Activated naive CD4-positive, alpha-beta T cell treated with anti-CD3 and anti-CD28 coated beads, Interleukin-2, amount 10 ng/mL, durations not matched to agents 7 days and 5 days (primary cell): ENCODE data around the gene FOXJ3.

Experiments
- CTCF ChIA-PET: fragments of 350-600 bp; sonication (Branson Sonifier 250); formaldehyde crosslinking; loops from one replicate; lab custom pipeline; 2021; ENCODE audit warnings: antibody characterized with exemption; lab: Charles Lee
- DNase-seq: peaks from one replicate; pipeline ENCODE4 v3.0.0-alpha.2; 2020
- H3K27ac Mint-ChIP-seq: one replicate; pipeline ENCODE4 v1.8.0; 2021; ENCODE audit warnings: mild to moderate bottlenecking, moderate library complexity, mixed read lengths
- H3K27me3 Mint-ChIP-seq: one replicate; pipeline ENCODE4 v1.8.0; 2021; ENCODE audit warnings: mild to moderate bottlenecking, mixed read lengths
- H3K36me3 Mint-ChIP-seq: one replicate; pipeline ENCODE4 v1.8.0; 2021; ENCODE audit warnings: mixed read lengths
- H3K4me1 Mint-ChIP-seq: one replicate; pipeline ENCODE4 v1.8.0; 2021; ENCODE audit warnings: mixed read lengths
- H3K4me3 Mint-ChIP-seq: one replicate; pipeline ENCODE4 v1.8.0; 2021; ENCODE audit warnings: mild to moderate bottlenecking, moderate library complexity, mixed read lengths
- H3K9me3 Mint-ChIP-seq: one replicate; pipeline ENCODE4 v1.8.0; 2021; ENCODE audit warnings: mixed read lengths

The FOXJ3 gene

GRCh38 chr1:42350086-42350485 lies 15.1 kb upstream of the FOXJ3 start:
- CTCF ChIA-PET = no interaction called here
- Mint-ChIP-seq H3K27me3 (peaks cover 38% of the 10 kb centered on the region), H3K36me3 (no peaks in the 10 kb centered on the region), H3K9me3 (no peaks in the 10 kb centered on the region), H3K4me1 (no peaks in the 10 kb centered on the region), H3K4me3 (no peak overlapping the region), H3K27ac (no peak overlapping the region)
- DNase-seq = no peak

- Mint-ChIP-seq H3K27me3 (peaks cover 41% of the 10 kb centered on the region), H3K27ac (no peak overlapping the region), H3K4me1 (no peaks in the 10 kb centered on the region), H3K4me3 (no peak overlapping the region), H3K9me3 (no peaks in the 10 kb centered on the region), H3K36me3 (no peaks in the 10 kb centered on the region)
- CTCF ChIA-PET = no interaction called here
- DNase-seq = no peak
These were observed 13.5 kb upstream of the FOXJ3 start for GRCh38 chr1:42348498-42348897.

GRCh38 chr1:42343049-42343448 lies 8.0 kb upstream of the FOXJ3 start:
- peaks cover 26% of the 10 kb centered on the region for H3K27me3 Mint-ChIP-seq
- H3K4me1 Mint-ChIP-seq = no peaks in the 10 kb centered on the region
- no peaks in the 10 kb centered on the region for H3K9me3 Mint-ChIP-seq
- no peaks in the 10 kb centered on the region for H3K36me3 Mint-ChIP-seq
- CTCF ChIA-PET = no interaction called here
- DNase-seq = no peak
- no peak overlapping the region for H3K4me3 Mint-ChIP-seq
- H3K27ac Mint-ChIP-seq = no peak overlapping the region

GRCh38 chr1:42340901-42341300 lies 5.9 kb upstream of the FOXJ3 start:
- no peak for DNase-seq
- peaks cover 25% of the 10 kb centered on the region for H3K27me3 Mint-ChIP-seq
- no peak overlapping the region for H3K27ac Mint-ChIP-seq
- CTCF ChIA-PET = interaction anchor here (0.7 to 1.5 kb wide), 2 partner anchors 11 to 223 kb away, joined by 4 read pairs; no protein-coding TSS in a partner anchor
- H3K4me3 Mint-ChIP-seq = no peak overlapping the region
- H3K4me1 Mint-ChIP-seq = peaks cover 7% of the 10 kb centered on the region
- peaks cover 2% of the 10 kb centered on the region for H3K36me3 Mint-ChIP-seq
- no peaks in the 10 kb centered on the region for H3K9me3 Mint-ChIP-seq

GRCh38 chr1:42340093-42340492 lies 5.1 kb upstream of the FOXJ3 start:
- peaks cover 17% of the 10 kb centered on the region for H3K27me3 Mint-ChIP-seq
- no peak overlapping the region for H3K27ac Mint-ChIP-seq
- no peak overlapping the region for H3K4me3 Mint-ChIP-seq
- H3K9me3 Mint-ChIP-seq = no peaks in the 10 kb centered on the region
- peaks cover 5% of the 10 kb centered on the region for H3K36me3 Mint-ChIP-seq
- CTCF ChIA-PET = interaction anchor here (0.7 to 1.8 kb wide), 4 partner anchors 12 to 224 kb away, joined by 3 to 6 read pairs (median 4); no protein-coding TSS in a partner anchor
- no peak for DNase-seq
- H3K4me1 Mint-ChIP-seq = peaks cover 10% of the 10 kb centered on the region

- H3K27me3 Mint-ChIP-seq = peaks cover 9% of the 10 kb centered on the region
- H3K27ac Mint-ChIP-seq = no peak overlapping the region
- no peak overlapping the region for H3K4me3 Mint-ChIP-seq
- H3K9me3 Mint-ChIP-seq = no peaks in the 10 kb centered on the region
- H3K4me1 Mint-ChIP-seq = peaks cover 31% of the 10 kb centered on the region
- CTCF ChIA-PET = interaction anchor here (0.8 kb wide), 1 partner anchor 189 kb away, joined by 3 read pairs; no protein-coding TSS in a partner anchor
- DNase-seq = no peak
- H3K36me3 Mint-ChIP-seq = peaks cover 5% of the 10 kb centered on the region
These were observed 1.9 kb upstream of the FOXJ3 start for GRCh38 chr1:42336978-42337377.

GRCh38 chr1:42335809-42336518 lies 929 bp upstream of the FOXJ3 start:
- no peaks in the 10 kb centered on the region for H3K9me3 Mint-ChIP-seq
- H3K36me3 Mint-ChIP-seq = peaks cover 5% of the 10 kb centered on the region
- CTCF ChIA-PET = no interaction called here
- DNase-seq = no peak
- peaks cover under 1% of the 10 kb centered on the region for H3K27me3 Mint-ChIP-seq
- peak overlapping the region; percentile 88 for H3K4me3 Mint-ChIP-seq
- peaks cover 34% of the 10 kb centered on the region for H3K4me1 Mint-ChIP-seq
- H3K27ac Mint-ChIP-seq = peak overlapping the region; percentile 88

GRCh38 chr1:42334240-42335049 lies 590 bp downstream of the FOXJ3 start:
- Mint-ChIP-seq H3K27ac (peak overlapping the region; percentile 93), H3K9me3 (no peaks in the 10 kb centered on the region), H3K4me1 (peaks cover 42% of the 10 kb centered on the region), H3K27me3 (no peaks in the 10 kb centered on the region), H3K36me3 (peaks cover 7% of the 10 kb centered on the region), H3K4me3 (peak overlapping the region; percentile 90)
- CTCF ChIA-PET = no interaction called here
- DNase-seq = peak; percentile 57

GRCh38 chr1:42333662-42334239 lies 1.3 kb downstream of the FOXJ3 start:
- Mint-ChIP-seq H3K4me3 (peak overlapping the region; percentile 90), H3K27me3 (no peaks in the 10 kb centered on the region), H3K4me1 (peaks cover 45% of the 10 kb centered on the region), H3K36me3 (peaks cover 7% of the 10 kb centered on the region), H3K9me3 (no peaks in the 10 kb centered on the region), H3K27ac (peak overlapping the region; percentile 93)
- CTCF ChIA-PET = no interaction called here
- no peak for DNase-seq

GRCh38 chr1:42332877-42333276 lies 2.2 kb downstream of the FOXJ3 start:
- Mint-ChIP-seq H3K27ac (no peak overlapping the region), H3K4me1 (peaks cover 45% of the 10 kb centered on the region), H3K36me3 (peaks cover 7% of the 10 kb centered on the region), H3K27me3 (no peaks in the 10 kb centered on the region), H3K4me3 (no peak overlapping the region), H3K9me3 (no peaks in the 10 kb centered on the region)
- no peak for DNase-seq
- CTCF ChIA-PET = interaction anchor here (0.6 to 1.3 kb wide), 3 partner anchors 9 to 692 kb away, joined by 3 to 4 read pairs (median 3); no protein-coding TSS in a partner anchor

- no peak for DNase-seq
- peaks cover 39% of the 10 kb centered on the region for H3K4me1 Mint-ChIP-seq
- H3K36me3 Mint-ChIP-seq = peaks cover 5% of the 10 kb centered on the region
- no peak overlapping the region for H3K27ac Mint-ChIP-seq
- CTCF ChIA-PET = interaction anchor here (1.9 kb wide), 1 partner anchor 157 kb away, joined by 4 read pairs; no protein-coding TSS in a partner anchor
- H3K27me3 Mint-ChIP-seq = no peaks in the 10 kb centered on the region
- no peaks in the 10 kb centered on the region for H3K9me3 Mint-ChIP-seq
- no peak overlapping the region for H3K4me3 Mint-ChIP-seq
These were observed 4.8 kb downstream of the FOXJ3 start for GRCh38 chr1:42330215-42330614.

GRCh38 chr1:42328916-42329496 lies 6.0 kb downstream of the FOXJ3 start:
- Mint-ChIP-seq H3K27me3 (no peaks in the 10 kb centered on the region), H3K9me3 (no peaks in the 10 kb centered on the region), H3K4me1 (peaks cover 38% of the 10 kb centered on the region), H3K4me3 (no peak overlapping the region), H3K36me3 (peaks cover 5% of the 10 kb centered on the region), H3K27ac (no peak overlapping the region)
- no peak for DNase-seq
- CTCF ChIA-PET = interaction anchor here (1.9 kb wide), 1 partner anchor 155 kb away, joined by 4 read pairs; no protein-coding TSS in a partner anchor

- CTCF ChIA-PET = interaction anchor here (1.9 kb wide), 1 partner anchor 154 kb away, joined by 4 read pairs; no protein-coding TSS in a partner anchor
- H3K27me3 Mint-ChIP-seq = no peaks in the 10 kb centered on the region
- DNase-seq = no peak
- H3K4me1 Mint-ChIP-seq = peaks cover 34% of the 10 kb centered on the region
- no peak overlapping the region for H3K27ac Mint-ChIP-seq
- peaks cover 7% of the 10 kb centered on the region for H3K36me3 Mint-ChIP-seq
- no peaks in the 10 kb centered on the region for H3K9me3 Mint-ChIP-seq
- H3K4me3 Mint-ChIP-seq = no peak overlapping the region
These were observed 6.9 kb downstream of the FOXJ3 start for GRCh38 chr1:42328047-42328625.
